ENCODE data around the gene PTPRR.
"Not testable (repeated sequence)": the region's sequence is repeated elsewhere in the genome, so short reads cannot be mapped to it uniquely, and the experiment has no call there.

PTPRR gene

GRCh38 chr12:70752327-70752726, 168.2 kb downstream of the PTPRR start:
- peaks cover 26% of the 10 kb centered on the region for H3K27me3 Mint-ChIP-seq (ENCODE audit: low read depth)
- H3K27ac Mint-ChIP-seq, result no peak overlapping the region
- H3K4me1 Mint-ChIP-seq (ENCODE audit: low read depth), result peaks cover 10% of the 10 kb centered on the region
- H3K36me3 Mint-ChIP-seq (ENCODE audit: low read depth), result no peaks in the 10 kb centered on the region
- H3K9me3 Mint-ChIP-seq, result no peaks in the 10 kb centered on the region
- no peak for DNase-seq (ENCODE audit: low spot score)
- no peak overlapping the region for H3K4me3 Mint-ChIP-seq

- no peaks in the 10 kb centered on the region for H3K9me3 Mint-ChIP-seq
- H3K4me3 Mint-ChIP-seq, result no peak overlapping the region
- H3K4me1 Mint-ChIP-seq (ENCODE audit: low read depth), result peaks cover 5% of the 10 kb centered on the region
- DNase-seq (ENCODE audit: low spot score), result no peak
- H3K27ac Mint-ChIP-seq, result no peak overlapping the region
- peaks cover 30% of the 10 kb centered on the region for H3K27me3 Mint-ChIP-seq (ENCODE audit: low read depth)
- H3K36me3 Mint-ChIP-seq (ENCODE audit: low read depth), result no peaks in the 10 kb centered on the region
Measured at GRCh38 chr12:70749931-70750330, 170.6 kb downstream of the PTPRR start.

DNA sequence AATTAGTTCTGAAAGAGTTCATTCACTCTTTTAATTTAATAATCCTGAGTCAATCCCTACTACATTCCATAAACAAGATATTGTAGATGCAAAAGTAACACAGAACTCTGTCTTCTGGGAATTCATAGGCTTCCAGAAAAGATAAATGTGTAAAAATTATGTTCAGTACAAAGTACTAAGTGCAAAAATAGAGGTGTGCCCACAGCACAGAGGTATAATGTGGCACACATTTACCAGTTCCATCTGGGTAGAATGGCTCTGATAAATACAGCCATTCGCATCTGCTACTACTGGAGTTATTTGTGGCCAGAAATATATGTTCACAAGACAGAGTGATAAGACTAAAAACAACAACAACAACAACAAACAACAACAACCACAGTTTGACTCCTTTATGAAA, 171.7 kb downstream of the PTPRR start:
- H3K27me3 Mint-ChIP-seq (ENCODE audit: low read depth), result peaks cover 27% of the 10 kb centered on the region
- no peak overlapping the region for H3K27ac Mint-ChIP-seq
- no peak overlapping the region for H3K4me3 Mint-ChIP-seq
- no peaks in the 10 kb centered on the region for H3K4me1 Mint-ChIP-seq (ENCODE audit: low read depth)
- DNase-seq (ENCODE audit: low spot score), result no peak
- H3K36me3 Mint-ChIP-seq (ENCODE audit: low read depth), result no peaks in the 10 kb centered on the region
- H3K9me3 Mint-ChIP-seq, result no peaks in the 10 kb centered on the region

DNA sequence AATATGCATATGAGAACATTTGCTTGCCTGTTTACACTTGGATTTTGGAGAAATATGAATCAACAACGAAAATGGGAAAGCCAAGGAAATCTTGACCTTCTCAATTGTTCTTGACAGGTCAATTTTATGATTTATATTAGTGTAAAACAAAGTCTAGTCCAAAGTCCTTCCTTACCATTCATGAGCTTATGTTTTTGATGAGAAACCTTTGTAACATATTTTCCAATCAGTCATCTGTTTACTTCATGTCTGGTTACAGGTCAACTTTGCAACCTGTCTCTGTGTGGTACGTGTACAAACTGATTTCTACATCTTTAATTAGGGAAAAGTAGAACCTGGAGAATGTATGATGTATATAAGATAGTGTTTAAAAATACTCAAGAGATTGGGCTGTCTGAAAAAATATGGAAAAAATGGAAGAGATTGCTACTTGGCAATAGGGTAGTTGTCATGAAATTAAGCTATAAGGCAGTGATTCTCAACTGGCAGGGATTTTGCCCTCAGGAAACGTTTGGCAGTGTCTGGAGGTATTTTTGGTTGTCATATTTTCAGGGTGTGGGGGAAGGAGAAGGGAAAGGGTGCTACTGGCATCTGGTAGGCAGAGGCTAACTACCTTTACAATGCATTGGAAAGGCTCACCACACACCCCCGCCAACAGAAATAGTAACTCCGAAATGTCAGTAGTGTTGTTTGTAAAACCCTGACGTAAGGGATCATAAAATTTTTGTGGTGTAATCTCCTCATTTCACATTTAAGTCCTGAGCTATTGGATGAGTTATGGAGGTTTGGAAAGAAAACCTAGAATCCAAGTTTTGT, 172.9 kb downstream of the PTPRR start:
- Mint-ChIP-seq H3K9me3 (no peaks in the 10 kb centered on the region), H3K36me3 (ENCODE audit: low read depth) (no peaks in the 10 kb centered on the region), H3K4me3 (no peak overlapping the region), H3K4me1 (ENCODE audit: low read depth) (no peaks in the 10 kb centered on the region), H3K27me3 (ENCODE audit: low read depth) (peaks cover 27% of the 10 kb centered on the region), H3K27ac (no peak overlapping the region)
- DNase-seq (ENCODE audit: low spot score), result no peak

- Mint-ChIP-seq H3K4me3 (no peak overlapping the region), H3K9me3 (no peaks in the 10 kb centered on the region), H3K36me3 (ENCODE audit: low read depth) (no peaks in the 10 kb centered on the region)
Measured at GRCh38 chr12:70745048-70745447, 175.5 kb downstream of the PTPRR start.

DNA sequence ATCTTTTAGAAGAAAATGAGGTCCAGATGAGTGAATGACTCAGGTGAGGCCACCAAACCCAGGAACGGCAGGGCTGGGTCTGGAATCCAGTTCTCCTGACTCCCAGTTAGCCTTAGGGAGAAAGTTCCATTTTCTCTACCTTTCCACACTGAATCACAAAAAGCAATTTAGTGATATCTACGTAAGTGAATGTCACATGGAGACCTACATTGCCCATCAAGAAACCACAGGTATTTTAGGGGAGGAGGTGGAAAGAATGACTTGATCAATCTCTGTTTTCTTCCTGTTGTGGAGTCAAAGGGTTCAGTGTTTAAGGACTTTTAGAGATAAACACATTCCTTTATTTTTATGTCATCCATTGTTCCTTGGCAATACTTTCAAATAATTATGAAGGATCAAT, 176.4 kb downstream of the PTPRR start:
- peaks cover 26% of the 10 kb centered on the region for H3K27me3 Mint-ChIP-seq (ENCODE audit: low read depth)
- no peak for DNase-seq (ENCODE audit: low spot score)
- H3K4me1 Mint-ChIP-seq (ENCODE audit: low read depth), result no peaks in the 10 kb centered on the region
- no peak overlapping the region for H3K27ac Mint-ChIP-seq
- no peaks in the 10 kb centered on the region for H3K36me3 Mint-ChIP-seq (ENCODE audit: low read depth)
- H3K4me3 Mint-ChIP-seq, result no peak overlapping the region
- H3K9me3 Mint-ChIP-seq, result no peaks in the 10 kb centered on the region

More at GRCh38 chr12:70745048-70745447, 175.5 kb downstream of the PTPRR start:
- peaks cover 24% of the 10 kb centered on the region for H3K27me3 Mint-ChIP-seq (ENCODE audit: low read depth)
- no peak overlapping the region for H3K27ac Mint-ChIP-seq
- H3K4me1 Mint-ChIP-seq (ENCODE audit: low read depth), result no peaks in the 10 kb centered on the region
- DNase-seq (ENCODE audit: low spot score), result no peak

- Mint-ChIP-seq H3K9me3 (no peaks in the 10 kb centered on the region), H3K27ac (no peak overlapping the region), H3K4me3 (no peak overlapping the region), H3K36me3 (ENCODE audit: low read depth) (no peaks in the 10 kb centered on the region), H3K4me1 (ENCODE audit: low read depth) (no peaks in the 10 kb centered on the region), H3K27me3 (ENCODE audit: low read depth) (peaks cover 15% of the 10 kb centered on the region)
- DNase-seq (ENCODE audit: low spot score), result no peak
Measured at GRCh38 chr12:70741256-70741655, 179.3 kb downstream of the PTPRR start.

GRCh38 chr12:70739756-70740155, 180.8 kb downstream of the PTPRR start:
- Mint-ChIP-seq H3K4me1 (ENCODE audit: low read depth) (no peaks in the 10 kb centered on the region), H3K36me3 (ENCODE audit: low read depth) (no peaks in the 10 kb centered on the region), H3K4me3 (no peak overlapping the region), H3K9me3 (no peaks in the 10 kb centered on the region), H3K27me3 (ENCODE audit: low read depth) (peaks cover 12% of the 10 kb centered on the region), H3K27ac (no peak overlapping the region)
- DNase-seq (ENCODE audit: low spot score), result no peak

GRCh38 chr12:70736351-70737133, 184.0 kb downstream of the PTPRR start:
- Mint-ChIP-seq H3K4me3 (no peak overlapping the region), H3K9me3 (no peaks in the 10 kb centered on the region), H3K27ac (no peak overlapping the region), H3K4me1 (ENCODE audit: low read depth) (no peaks in the 10 kb centered on the region), H3K27me3 (ENCODE audit: low read depth) (peaks cover 9% of the 10 kb centered on the region), H3K36me3 (ENCODE audit: low read depth) (no peaks in the 10 kb centered on the region)
- DNase-seq (ENCODE audit: low spot score), result no peak

DNA sequence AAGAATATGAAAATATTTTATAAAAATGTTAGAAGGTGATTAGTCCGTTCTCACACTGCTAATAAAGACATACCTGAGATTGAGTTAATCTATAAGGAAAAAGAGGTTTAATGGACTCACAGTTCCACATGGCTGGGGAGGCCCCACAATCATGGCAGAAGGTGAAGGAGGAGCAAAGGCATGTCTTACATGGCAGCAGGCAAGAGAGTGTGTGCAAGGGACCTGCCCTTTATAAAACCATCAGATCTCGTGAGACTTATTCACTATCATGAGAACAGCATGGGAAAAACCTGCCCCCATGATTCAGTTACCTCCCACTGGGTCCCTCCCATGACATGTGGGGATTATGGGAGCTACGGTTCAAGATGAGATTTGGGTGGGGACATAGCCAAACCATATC, 185.3 kb downstream of the PTPRR start:
- H3K4me1 Mint-ChIP-seq (ENCODE audit: low read depth); DNase-seq (ENCODE audit: low spot score); H3K27me3 Mint-ChIP-seq (ENCODE audit: low read depth); H3K4me3 Mint-ChIP-seq; H3K27ac Mint-ChIP-seq; H3K36me3 Mint-ChIP-seq (ENCODE audit: low read depth); H3K9me3 Mint-ChIP-seq: not testable (repeated sequence)

GRCh38 chr12:70733385-70733784, 187.2 kb downstream of the PTPRR start:
- Mint-ChIP-seq H3K4me3 (no peak overlapping the region), H3K9me3 (no peaks in the 10 kb centered on the region), H3K36me3 (ENCODE audit: low read depth) (no peaks in the 10 kb centered on the region), H3K4me1 (ENCODE audit: low read depth) (no peaks in the 10 kb centered on the region), H3K27me3 (ENCODE audit: low read depth) (no peaks in the 10 kb centered on the region), H3K27ac (no peak overlapping the region)
- DNase-seq (ENCODE audit: low spot score), result no peak

- Mint-ChIP-seq H3K9me3 (no peaks in the 10 kb centered on the region), H3K4me1 (ENCODE audit: low read depth) (no peaks in the 10 kb centered on the region), H3K4me3 (no peak overlapping the region), H3K27ac (no peak overlapping the region), H3K36me3 (ENCODE audit: low read depth) (no peaks in the 10 kb centered on the region), H3K27me3 (ENCODE audit: low read depth) (no peaks in the 10 kb centered on the region)
- DNase-seq (ENCODE audit: low spot score), result no peak
Measured at GRCh38 chr12:70732287-70732686, 188.3 kb downstream of the PTPRR start.

DNA sequence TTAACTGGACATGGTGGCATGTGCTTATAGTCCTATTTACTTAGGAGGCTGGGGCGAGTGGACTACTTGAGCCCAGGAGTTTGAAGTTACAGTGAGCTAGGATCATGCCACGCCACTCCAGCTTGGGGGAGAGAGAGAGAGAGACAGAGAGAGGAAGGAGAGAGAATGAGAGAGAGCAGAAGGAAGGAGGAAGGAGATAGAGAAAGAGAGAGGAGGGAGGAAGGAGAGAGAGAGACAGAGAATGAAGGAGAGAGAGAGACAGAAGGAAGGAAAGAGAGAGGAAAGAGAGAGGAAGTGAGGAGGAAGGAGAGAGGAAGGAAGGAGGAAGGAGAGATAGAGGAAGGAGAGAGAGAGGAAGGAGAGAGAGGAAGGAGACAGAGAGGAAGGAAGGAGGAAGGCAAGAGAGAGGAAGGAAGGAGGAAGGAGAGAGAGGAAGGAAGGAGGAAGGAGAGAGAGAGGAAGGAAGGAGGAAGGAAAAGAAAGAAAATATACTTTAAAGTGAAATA, 189.8 kb downstream of the PTPRR start:
- H3K4me3 Mint-ChIP-seq, result no peak overlapping the region
- H3K27me3 Mint-ChIP-seq (ENCODE audit: low read depth), result no peaks in the 10 kb centered on the region
- H3K27ac Mint-ChIP-seq, result no peak overlapping the region
- H3K36me3 Mint-ChIP-seq (ENCODE audit: low read depth), result no peaks in the 10 kb centered on the region
- no peaks in the 10 kb centered on the region for H3K4me1 Mint-ChIP-seq (ENCODE audit: low read depth)
- no peaks in the 10 kb centered on the region for H3K9me3 Mint-ChIP-seq
- DNase-seq (ENCODE audit: low spot score), result no peak

DNA sequence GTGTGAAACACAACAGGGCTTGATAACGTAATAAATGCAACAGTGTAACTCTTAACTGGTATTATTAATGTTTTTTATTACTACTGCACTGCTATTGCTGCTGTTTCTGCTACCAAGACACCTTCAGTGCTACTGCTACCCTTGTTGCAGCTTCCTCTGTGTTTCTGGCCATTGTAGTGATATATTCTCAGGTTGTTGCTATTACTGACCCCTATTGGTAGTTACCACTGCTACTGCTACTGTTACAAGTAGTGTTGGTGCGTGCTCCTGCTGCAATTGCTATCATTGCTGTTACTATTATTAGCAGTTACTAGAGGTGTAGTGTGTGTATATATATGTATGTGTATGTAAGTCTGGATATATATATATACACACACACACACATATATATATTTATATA, 196.1 kb downstream of the PTPRR start:
- Mint-ChIP-seq H3K36me3 (ENCODE audit: low read depth) (no peaks in the 10 kb centered on the region), H3K4me3 (no peak overlapping the region), H3K4me1 (ENCODE audit: low read depth) (peaks cover 9% of the 10 kb centered on the region), H3K9me3 (no peaks in the 10 kb centered on the region), H3K27me3 (ENCODE audit: low read depth) (peaks cover 4% of the 10 kb centered on the region), H3K27ac (no peak overlapping the region)
- DNase-seq (ENCODE audit: low spot score), result no peak

Measured in T-helper 2 cell treated with Interferon-gamma antibody and Interleukin-4, amounts not matched to agents 5 μg/mL and 100 μg/mL, for 36 hours (primary cell).